Fibroblast of lung (primary cell): ENCODE results near the gene CRYBG1. TPM values are rescaled to one million over a fixed set of nuclear protein-coding genes. Genes with fewer than 3 reads are reported as not detected.
A peak's percentile ranks its signal among the peaks of the same experiment; 100 is the strongest.

ENCODE experiments used
- DNase-seq, 2 donors: peaks; one replicate each; pipeline versions ENCODE4 v3.0.0 to v3.0.0-alpha.2; 2010; ENCODE audit warnings: low read depth in 2 of 2
- H2AFZ ChIP-seq: 2 replicates; pipeline ENCODE4 v1.5.1; 2012; ENCODE audit warnings: low read length, control low read depth, inconsistent platforms
- H3K27ac ChIP-seq: 2 replicates; pipeline ENCODE4 v1.5.1; 2011; ENCODE audit warnings: low read length, control low read depth; ENCODE audit not compliant: insufficient read depth
- H3K27me3 ChIP-seq: 2 replicates; pipeline ENCODE4 v1.5.1; 2011; ENCODE audit warnings: mild to moderate bottlenecking, low read length; ENCODE audit not compliant: control insufficient read depth, insufficient read depth
- H3K36me3 ChIP-seq: 2 replicates; pipeline ENCODE4 v1.5.1; 2011; ENCODE audit warnings: low read length; ENCODE audit not compliant: control insufficient read depth, insufficient read depth
- H3K4me1 ChIP-seq: 2 replicates; pipeline ENCODE4 v1.5.1; 2011; ENCODE audit warnings: low read length; ENCODE audit not compliant: control insufficient read depth, insufficient read depth; ENCODE audit errors: extremely low read depth
- H3K4me2 ChIP-seq: 2 replicates; pipeline ENCODE4 v1.5.1; 2011; ENCODE audit warnings: low read length, control low read depth; ENCODE audit not compliant: insufficient read depth; ENCODE audit errors: extremely low read depth
- H3K4me3 ChIP-seq, 4 experiments: fragments of 200-600 bp in 1 of 4; sonication (generic) in 1 of 4; replicated peaks in 1 of 4; 2 replicates each; pipeline ENCODE4 v1.5.1; 2011 to 2016; ENCODE audit warnings: low read length in 4 of 4, low read depth in 3 of 4, mild to moderate bottlenecking in 3 of 4, control low read depth in 2 of 4, inconsistent platforms in 1 of 4, mixed read lengths in 1 of 4; ENCODE audit not compliant: insufficient read depth in 1 of 4; ENCODE audit errors: control extremely low read depth in 1 of 4
- H3K79me2 ChIP-seq: 2 replicates; pipeline ENCODE4 v1.5.1; 2012; ENCODE audit warnings: mild to moderate bottlenecking, low read length, inconsistent platforms; ENCODE audit not compliant: control insufficient read depth, insufficient read depth
- H3K9ac ChIP-seq: 2 replicates; pipeline ENCODE4 v1.5.1; 2011; ENCODE audit warnings: mild to moderate bottlenecking, low read length, control low read depth; ENCODE audit not compliant: insufficient read depth
- H3K9me3 ChIP-seq: 2 replicates; pipeline ENCODE4 v1.5.1; 2012; ENCODE audit warnings: low read depth, low read length; ENCODE audit not compliant: control insufficient read depth, insufficient read depth
- H4K20me1 ChIP-seq: 2 replicates; pipeline ENCODE4 v1.5.1; 2011; ENCODE audit warnings: low read length; ENCODE audit not compliant: control insufficient read depth, insufficient read depth; ENCODE audit errors: extremely low read depth
- EZH2 ChIP-seq: IDR thresholded peaks from 2 replicates; pipeline ENCODE4 v1.5.1; 2012; ENCODE audit warnings: low read length, control low read depth, mild to moderate bottlenecking; ENCODE audit errors: missing control alignments
- polyA plus RNA-seq, 2 donors: library from polyadenylated mRNA; depleted of rRNA in 1 of 2; stranded (reverse) in 1 of 2; unstranded in 1 of 2; fragments of >200 nt; gene quantifications; 2 replicates each; pipeline ENCODE4 v1.2.1, GENCODE V29; 2011 to 2012; ENCODE audit warnings: missing spikeins in 1 of 2
- total RNA-seq: library from RNA; depleted of rRNA; stranded (reverse); fragments of >200 nt; gene quantifications from 2 replicates; pipeline ENCODE4 v1.2.1, GENCODE V29; 2014
- TF ChIP-seq, protein P1 (sequence below), 2 donors: IDR thresholded peaks in 1 of 2; conservative IDR thresholded peaks in 1 of 2; 1 replicate in 1 of 2; 2 replicates in 1 of 2; pipeline ENCODE4 v1.5.1; 2011 to 2012; ENCODE audit warnings: low read length in 2 of 2, control low read depth in 1 of 2, inconsistent platforms in 1 of 2, low read depth in 1 of 2, mild to moderate bottlenecking in 1 of 2

CRYBG1 gene
- total and polyA plus RNA-seq, 2 donors (not counting 1 experiment from before 2014, with no cell fraction given) = 4.3 to 10.1 TPM

DNA sequence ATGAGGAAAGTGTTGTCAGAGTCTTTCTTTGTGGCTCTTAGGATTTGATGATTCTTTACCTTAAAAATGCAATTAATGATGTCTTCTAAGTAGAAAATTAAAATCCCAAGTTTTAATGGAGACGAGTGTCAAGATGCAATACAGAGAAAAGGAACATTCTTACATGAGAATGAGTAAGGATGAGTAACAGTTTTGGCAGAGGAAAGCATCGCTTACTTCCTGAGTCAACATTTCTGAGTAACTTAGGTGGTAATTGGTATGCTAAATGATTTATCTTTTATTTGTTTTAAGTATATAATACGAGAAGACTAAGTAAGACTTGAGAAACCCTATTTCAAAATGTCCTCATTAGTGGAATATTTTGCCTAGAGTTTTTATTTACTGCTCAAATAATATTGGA, 167.5 kb downstream of the CRYBG1 start:
- peak overlapping the region; percentile 62 for H3K27ac ChIP-seq

DNA sequence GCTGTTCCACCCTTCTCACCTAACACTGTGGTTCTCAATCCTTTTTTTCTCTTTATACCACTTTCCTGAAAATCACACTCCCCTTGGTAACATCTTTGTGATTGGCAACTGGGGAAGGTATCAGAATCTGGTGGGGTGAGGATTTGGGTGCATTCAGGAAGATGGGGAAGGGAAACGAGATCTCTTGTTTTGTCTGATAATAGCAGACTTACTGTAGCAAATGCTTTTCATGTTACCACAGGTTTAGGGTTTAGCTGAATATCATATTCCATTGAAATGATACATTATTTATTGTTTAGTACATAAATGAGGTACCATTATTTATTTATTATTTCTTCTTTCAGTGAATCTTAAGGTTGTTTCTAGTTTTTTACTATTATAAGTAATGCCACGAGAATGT, 168.0 kb downstream of the CRYBG1 start:
- no peaks in the 10 kb centered on the region for H3K27me3 ChIP-seq
- H3K4me2 ChIP-seq = peak overlapping the region; percentile 39
- no peaks in the 10 kb centered on the region for H4K20me1 ChIP-seq
- H3K4me1 ChIP-seq = peaks cover 13% of the 10 kb centered on the region
- no peaks in the 10 kb centered on the region for H3K79me2 ChIP-seq
- no peak for DNase-seq
- H2AFZ ChIP-seq = no peak overlapping the region
- no peaks in the 10 kb centered on the region for H3K36me3 ChIP-seq
- no peak for TF ChIP-seq EZH2
- TF ChIP-seq, protein P1, sequence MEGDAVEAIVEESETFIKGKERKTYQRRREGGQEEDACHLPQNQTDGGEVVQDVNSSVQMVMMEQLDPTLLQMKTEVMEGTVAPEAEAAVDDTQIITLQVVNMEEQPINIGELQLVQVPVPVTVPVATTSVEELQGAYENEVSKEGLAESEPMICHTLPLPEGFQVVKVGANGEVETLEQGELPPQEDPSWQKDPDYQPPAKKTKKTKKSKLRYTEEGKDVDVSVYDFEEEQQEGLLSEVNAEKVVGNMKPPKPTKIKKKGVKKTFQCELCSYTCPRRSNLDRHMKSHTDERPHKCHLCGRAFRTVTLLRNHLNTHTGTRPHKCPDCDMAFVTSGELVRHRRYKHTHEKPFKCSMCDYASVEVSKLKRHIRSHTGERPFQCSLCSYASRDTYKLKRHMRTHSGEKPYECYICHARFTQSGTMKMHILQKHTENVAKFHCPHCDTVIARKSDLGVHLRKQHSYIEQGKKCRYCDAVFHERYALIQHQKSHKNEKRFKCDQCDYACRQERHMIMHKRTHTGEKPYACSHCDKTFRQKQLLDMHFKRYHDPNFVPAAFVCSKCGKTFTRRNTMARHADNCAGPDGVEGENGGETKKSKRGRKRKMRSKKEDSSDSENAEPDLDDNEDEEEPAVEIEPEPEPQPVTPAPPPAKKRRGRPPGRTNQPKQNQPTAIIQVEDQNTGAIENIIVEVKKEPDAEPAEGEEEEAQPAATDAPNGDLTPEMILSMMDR (conservative IDR thresholded peaks at IDR 0.05 in 1 of 2, IDR thresholded peaks at IDR 0.05 in 1 of 2; ENCODE audit: low read depth in 1 of 2, low read length in 2 of 2) = no peak
- no peaks in the 10 kb centered on the region for H3K9me3 ChIP-seq
- peak overlapping the region; percentile 54 for H3K27ac ChIP-seq
- H3K9ac ChIP-seq = no peak overlapping the region
- H3K4me3 ChIP-seq = no peak overlapping the region

More for the DNA sequence above, 167.5 kb downstream of the CRYBG1 start:
- H4K20me1 ChIP-seq = no peaks in the 10 kb centered on the region
- H3K27me3 ChIP-seq = no peaks in the 10 kb centered on the region
- no peak overlapping the region for H2AFZ ChIP-seq
- TF ChIP-seq, protein P1 (conservative IDR thresholded peaks at IDR 0.05 in 1 of 2, IDR thresholded peaks at IDR 0.05 in 1 of 2; ENCODE audit: low read depth in 1 of 2, low read length in 2 of 2) = no peak
- TF ChIP-seq EZH2 = no peak
- peaks cover 13% of the 10 kb centered on the region for H3K4me1 ChIP-seq
- H3K4me3 ChIP-seq = no peak overlapping the region
- H3K9ac ChIP-seq = no peak overlapping the region
- no peaks in the 10 kb centered on the region for H3K9me3 ChIP-seq
- peak overlapping the region; percentile 39 for H3K4me2 ChIP-seq
- no peaks in the 10 kb centered on the region for H3K79me2 ChIP-seq
- H3K36me3 ChIP-seq = no peaks in the 10 kb centered on the region
- DNase-seq = peak; percentile 95 to 98

DNA sequence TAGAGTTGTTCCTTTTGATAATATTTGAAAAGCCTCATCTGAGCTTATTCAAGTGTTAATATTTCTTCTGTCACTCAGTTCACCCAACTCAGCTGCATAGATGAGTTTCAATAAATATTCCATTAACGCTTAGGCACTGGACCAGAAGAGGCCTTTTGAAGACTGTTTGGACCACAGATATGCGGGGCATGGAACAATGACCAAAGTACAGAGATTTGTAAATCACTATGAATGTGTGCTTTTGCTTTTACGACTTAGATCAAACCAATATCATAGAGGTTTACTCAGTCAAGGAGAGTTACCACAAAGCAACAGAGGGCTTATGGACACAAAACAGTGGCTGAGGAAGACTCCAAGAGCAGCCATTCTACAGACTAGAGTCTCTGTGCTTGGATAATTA, 168.9 kb downstream of the CRYBG1 start:
- H3K4me1 ChIP-seq = peaks cover 13% of the 10 kb centered on the region
- H3K9ac ChIP-seq = no peak overlapping the region
- no peaks in the 10 kb centered on the region for H3K79me2 ChIP-seq
- H2AFZ ChIP-seq = no peak overlapping the region
- peak in 1 of 2 donors; percentile 63 for DNase-seq
- no peak overlapping the region for H3K4me3 ChIP-seq
- peak overlapping the region; percentile 14 for H3K27ac ChIP-seq
- H3K4me2 ChIP-seq = no peak overlapping the region
- no peaks in the 10 kb centered on the region for H3K9me3 ChIP-seq
- TF ChIP-seq, protein P1 (conservative IDR thresholded peaks at IDR 0.05 in 1 of 2, IDR thresholded peaks at IDR 0.05 in 1 of 2; ENCODE audit: low read depth in 1 of 2, low read length in 2 of 2) = no peak
- TF ChIP-seq EZH2 = no peak
- no peaks in the 10 kb centered on the region for H3K27me3 ChIP-seq
- no peaks in the 10 kb centered on the region for H4K20me1 ChIP-seq
- no peaks in the 10 kb centered on the region for H3K36me3 ChIP-seq
